OCI-LY7 (cell line): ENCODE data around the gene ID2. TPM values are rescaled to one million over a fixed set of nuclear protein-coding genes. Genes with fewer than 3 reads are reported as not detected.

Experiments used
- BruUV-seq: library from RNA; stranded (reverse); fragments of 400-500 nt; replicated peaks from 2 replicates; lab custom pipeline; 2021; lab: Mats Ljungman, UMichigan
- CTCF ChIA-PET: fragments of 300-600 bp; sonication (Branson Sonifier 250); formaldehyde crosslinking; loops from one replicate; lab custom pipeline; 2022; ENCODE audit warnings: antibody characterized with exemption; ENCODE audit not compliant: unreplicated experiment; lab: Charles Lee
- POLR2A ChIA-PET: fragments of 300-600 bp; sonication (Branson Sonifier 250); formaldehyde crosslinking; loops from one replicate; lab custom pipeline; 2022; ENCODE audit warnings: antibody characterized with exemption; lab: Charles Lee
- DNase-seq: peaks from one replicate; pipeline ENCODE4 v3.0.0-alpha.2; 2015; ENCODE audit warnings: low spot score
- H2AFZ ChIP-seq: fragments of 200-600 bp; sonication (generic), shearing (Covaris generic); 2 replicates; pipeline ENCODE4 v1.6.1; 2014; ENCODE audit warnings: mild to moderate bottlenecking, antibody characterized with exemption, low read length, moderate library complexity
- H3K27ac ChIP-seq: fragments of 200-600 bp; sonication (generic); 2 replicates; pipeline ENCODE4 v1.5.1; 2014; ENCODE audit warnings: mixed run types, low read depth, mild to moderate bottlenecking, moderate library complexity, low read length, inconsistent platforms; ENCODE audit not compliant: poor library complexity, severe bottlenecking
- H3K36me3 ChIP-seq: fragments of 200-600 bp; sonication (generic); 2 replicates; pipeline ENCODE4 v1.6.1; 2014; ENCODE audit warnings: mild to moderate bottlenecking, antibody characterized with exemption, low read length, moderate library complexity, mixed read lengths; ENCODE audit not compliant: insufficient read depth
- H3K4me1 ChIP-seq: fragments of 200-600 bp; sonication (generic); 2 replicates; pipeline ENCODE4 v1.5.1; 2014; ENCODE audit warnings: mild to moderate bottlenecking, low read length; ENCODE audit not compliant: insufficient read depth, poor library complexity, severe bottlenecking
- H3K4me2 ChIP-seq: fragments of 200-600 bp; sonication (generic); 2 replicates; pipeline ENCODE4 v1.6.1; 2014; ENCODE audit warnings: mild to moderate bottlenecking, low read length
- H3K4me3 ChIP-seq: fragments of 200-600 bp; sonication (generic); 2 replicates; pipeline ENCODE4 v1.5.1; 2014; ENCODE audit warnings: mild to moderate bottlenecking, low read depth, low read length; ENCODE audit not compliant: poor library complexity, severe bottlenecking
- H3K79me2 ChIP-seq: fragments of 200-600 bp; sonication (generic); 2 replicates; pipeline ENCODE4 v1.6.1; 2016; ENCODE audit warnings: low read depth, mild to moderate bottlenecking, low read length, moderate library complexity, mixed read lengths; ENCODE audit not compliant: insufficient read depth
- H3K9me2 ChIP-seq: fragments of 200-600 bp; sonication (generic); 2 replicates; pipeline ENCODE4 v1.6.1; 2016; ENCODE audit warnings: mild to moderate bottlenecking, low read length, mixed read lengths; ENCODE audit not compliant: insufficient read depth
- H3K9me3 ChIP-seq: fragments of 200-600 bp; sonication (generic); 2 replicates; pipeline ENCODE4 v1.6.1; 2014; ENCODE audit warnings: mild to moderate bottlenecking, mixed run types, low read length, mixed read lengths
- H4K20me1 ChIP-seq: fragments of 200-600 bp; sonication (generic); 2 replicates; pipeline ENCODE4 v1.6.1; 2014; ENCODE audit warnings: mild to moderate bottlenecking, antibody characterized with exemption, low read length, moderate library complexity, mixed read lengths; ENCODE audit not compliant: insufficient read depth
- CTCF ChIP-seq: fragments of 200-600 bp; sonication (generic); conservative IDR thresholded peaks from 2 replicates; pipeline ENCODE4 v1.5.1; 2014; ENCODE audit warnings: mild to moderate bottlenecking, antibody characterized with exemption, low read length, moderate library complexity, mixed read lengths
- EZH2phosphoT487 ChIP-seq: fragments of 200-600 bp; sonication (generic); IDR thresholded peaks from 2 replicates; pipeline ENCODE4 v1.6.1; 2018; ENCODE audit warnings: low read depth, borderline replicate concordance, mild to moderate bottlenecking, mixed run types, antibody characterized with exemption, low read length, moderate library complexity, mixed read lengths
- intact Hi-C: fragments of 100-400 bp; cut with micrococcal nuclease; formaldehyde crosslinking; loops from one replicate; pipeline ENCODE4 v1.10.0; 2022; ENCODE audit not compliant: unreplicated experiment
- total RNA-seq, 2 experiments: library from RNA; depleted of rRNA in 1 of 2; stranded (reverse); fragments of >200 nt in 1 of 2; shearing (Covaris generic) in 1 of 2; gene quantifications; 2 replicates each; pipeline ENCODE4 v1.2.3, GENCODE V29; 2014 to 2022

ID2 gene
- total RNA-seq, 2 experiments from 2014 or later = 79.3 to 498 TPM

- no peak for TF ChIP-seq CTCF
- no peak for TF ChIP-seq EZH2phosphoT487
- Histone ChIP-seq H2AFZ (no peak overlapping the region), H3K36me3 (no peaks in the 10 kb centered on the region), H3K79me2 (no peaks in the 10 kb centered on the region), H3K4me1 (peaks cover 24% of the 10 kb centered on the region), H3K9me3 (no peaks in the 10 kb centered on the region), H3K4me2 (no peak overlapping the region), H3K4me3 (no peak overlapping the region), H3K9me2 (no peaks in the 10 kb centered on the region), H4K20me1 (no peaks in the 10 kb centered on the region), H3K27ac (no peak overlapping the region)
- no TSS peak for BruUV-seq
- ChIA-PET POLR2A (no interaction called here), CTCF (no interaction called here)
- intact Hi-C loops = no loop called here
- no peak for DNase-seq
Observed at GRCh38 chr2:8654483-8654882, 27.4 kb upstream of the ID2 start.

- intact Hi-C loops = no loop called here
- BruUV-seq = no TSS peak
- Histone ChIP-seq H2AFZ (no peak overlapping the region), H3K36me3 (no peaks in the 10 kb centered on the region), H3K4me2 (no peak overlapping the region), H3K27ac (no peak overlapping the region), H4K20me1 (no peaks in the 10 kb centered on the region), H3K4me1 (peaks cover 24% of the 10 kb centered on the region), H3K9me2 (no peaks in the 10 kb centered on the region), H3K4me3 (no peak overlapping the region), H3K79me2 (no peaks in the 10 kb centered on the region), H3K9me3 (no peaks in the 10 kb centered on the region)
- TF ChIP-seq CTCF (no peak), EZH2phosphoT487 (no peak)
- ChIA-PET CTCF (no interaction called here), POLR2A (interaction anchor here (0.6 to 0.9 kb wide), 2 partner anchors 51 to 272 kb away, joined by 3 to 4 read pairs; no protein-coding TSS in a partner anchor)
- no peak for DNase-seq
Observed at GRCh38 chr2:8656160-8656641, 25.7 kb upstream of the ID2 start.

GRCh38 chr2:8656811-8657210 lies 25.0 kb upstream of the ID2 start:
- BruUV-seq = no TSS peak
- no peak for TF ChIP-seq EZH2phosphoT487
- no peak for TF ChIP-seq CTCF
- H4K20me1 ChIP-seq = no peaks in the 10 kb centered on the region
- no peaks in the 10 kb centered on the region for H3K36me3 ChIP-seq
- intact Hi-C loops = no loop called here
- no peak for DNase-seq
- POLR2A ChIA-PET = interaction anchor here (0.7 to 0.9 kb wide), 2 partner anchors 16 to 51 kb away, joined by 3 to 5 read pairs; no protein-coding TSS in a partner anchor
- H3K4me3 ChIP-seq = no peak overlapping the region
- no peaks in the 10 kb centered on the region for H3K79me2 ChIP-seq
- no peaks in the 10 kb centered on the region for H3K9me3 ChIP-seq
- H3K9me2 ChIP-seq = no peaks in the 10 kb centered on the region
- H3K4me1 ChIP-seq = peaks cover 24% of the 10 kb centered on the region
- no peak overlapping the region for H3K4me2 ChIP-seq
- CTCF ChIA-PET = no interaction called here
- no peak overlapping the region for H3K27ac ChIP-seq
- no peak overlapping the region for H2AFZ ChIP-seq
